DMS114 treated with DMSO at 0.1 percent for 48 hours (cell line): Measurements from ENCODE around the gene NUP98.
"Not testable (repeated sequence)": the region's sequence is repeated elsewhere in the genome, so short reads cannot be mapped to it uniquely, and the experiment has no call there.

ENCODE experiments used
- DNase-seq: peaks from one replicate; lab custom pipeline; 2025; ENCODE audit not compliant: unreplicated experiment; lab: John Stamatoyannopoulos, UW

NUP98 gene

DNA sequence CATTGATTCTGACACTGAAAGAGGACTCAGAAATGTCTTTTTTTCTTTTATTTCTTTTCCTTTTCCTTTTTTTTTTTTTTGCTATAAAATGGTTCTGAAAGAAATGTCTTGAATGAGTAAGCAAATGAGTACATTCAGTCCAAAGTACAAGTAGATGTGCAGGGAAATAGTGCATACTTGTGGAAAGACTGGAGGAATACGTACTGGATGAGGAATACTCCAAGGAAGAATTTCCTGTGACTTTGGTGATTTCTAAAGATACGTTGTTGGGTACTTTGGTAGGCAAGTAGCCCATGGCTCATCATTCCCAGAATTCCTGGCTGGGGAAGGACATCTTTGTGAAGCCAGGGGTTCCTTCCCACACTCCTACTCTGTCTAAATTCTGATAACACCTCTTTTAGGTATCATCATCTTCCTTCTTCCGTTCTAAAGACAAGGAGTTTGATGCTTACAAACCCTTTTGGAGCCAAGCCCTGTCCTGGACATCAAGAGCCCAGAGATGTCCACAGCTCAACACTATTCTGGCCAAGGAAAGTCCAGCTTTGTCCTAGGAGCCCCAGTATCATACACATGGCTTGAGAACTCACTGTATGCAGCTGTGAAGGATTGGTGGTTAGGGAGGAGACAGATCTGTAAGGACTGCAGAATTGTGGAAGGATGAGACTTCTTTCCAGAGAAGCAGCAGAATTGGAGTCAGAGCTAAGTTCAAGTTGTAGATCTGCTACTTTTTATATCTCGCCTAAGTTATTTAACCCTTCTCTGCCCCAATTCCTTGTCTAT is 4.8 kb upstream of the NUP98 start:
- DNase-seq = no peak

- no peak for DNase-seq
Measured at GRCh38 chr11:3799873-3800272, 2.5 kb upstream of the NUP98 start.

GRCh38 chr11:3799143-3799542 is 1.8 kb upstream of the NUP98 start:
- no peak for DNase-seq

DNA sequence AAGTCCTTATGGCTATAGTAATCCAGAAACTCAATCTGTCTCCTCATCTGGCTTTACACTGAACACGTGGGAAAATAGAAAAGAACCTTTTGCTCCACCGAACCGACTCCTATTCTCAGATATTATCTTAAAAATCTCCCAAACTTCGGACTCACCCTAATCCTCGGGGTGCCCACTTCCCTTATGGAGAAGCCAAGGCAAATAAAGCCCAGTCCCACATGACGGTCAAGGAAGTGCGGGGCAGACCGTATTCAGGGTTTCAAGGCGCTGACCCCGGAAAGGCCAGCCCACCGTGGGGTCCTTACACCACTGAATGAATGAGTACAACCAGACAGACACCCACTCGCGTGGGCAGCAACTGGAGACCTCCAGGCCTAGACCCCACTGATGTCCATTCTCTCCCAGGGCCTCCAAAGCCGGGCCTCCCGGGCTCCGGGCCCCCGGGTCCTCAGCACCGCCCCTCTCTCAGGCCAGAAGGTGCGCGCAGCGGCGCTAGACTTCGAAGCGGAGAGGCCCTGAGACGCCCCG is 489 bp downstream of the NUP98 start:
- no peak for DNase-seq

DNA sequence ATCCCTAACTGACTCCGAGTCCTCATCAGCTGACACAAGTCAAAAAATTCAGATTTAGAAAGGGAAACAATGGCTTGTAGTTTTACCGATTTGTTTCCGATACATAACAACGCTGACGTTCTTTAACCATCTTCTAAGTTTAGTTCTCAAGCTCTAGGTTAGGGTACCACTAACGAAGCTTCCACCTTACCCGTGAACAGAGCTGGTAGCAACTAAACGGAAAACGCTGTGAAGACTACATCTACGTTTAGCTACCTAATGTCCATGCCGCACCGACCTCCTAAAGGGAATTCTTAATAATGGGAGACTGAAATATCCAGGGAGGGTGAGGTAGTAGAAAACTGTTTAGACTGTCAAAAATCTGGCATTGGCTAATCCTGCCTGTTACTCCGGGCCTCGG is 1.0 kb downstream of the NUP98 start:
- no peak for DNase-seq

GRCh38 chr11:3796002-3796311 is 1.4 kb downstream of the NUP98 start:
- DNase-seq = no peak

GRCh38 chr11:3795131-3796001 is 2.0 kb downstream of the NUP98 start:
- DNase-seq = no peak

DNA sequence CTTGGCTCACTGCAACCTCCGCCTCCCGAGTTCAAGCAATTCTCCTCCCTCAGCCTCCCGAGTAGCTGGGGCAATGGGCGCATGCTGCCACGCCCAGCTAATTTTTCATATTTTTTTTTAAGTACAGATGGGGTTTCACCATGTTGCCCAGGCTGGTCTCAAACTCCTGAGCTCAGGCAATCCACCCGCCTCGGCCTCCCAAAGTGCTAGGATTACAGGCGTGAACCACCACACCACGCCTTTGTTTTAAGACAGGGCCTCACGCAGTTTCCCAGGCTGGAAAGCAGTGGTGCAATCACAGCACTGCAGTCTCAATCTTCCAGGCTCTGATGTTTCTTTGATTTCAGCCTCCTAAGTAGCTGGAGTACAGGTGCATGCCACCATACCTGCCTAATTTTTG is 3.0 kb downstream of the NUP98 start:
- not testable (repeated sequence) for DNase-seq

- no peak for DNase-seq
Measured at GRCh38 chr11:3786781-3787428, 10.4 kb downstream of the NUP98 start.

- DNase-seq = no peak
Measured at GRCh38 chr11:3783611-3784010, 13.7 kb downstream of the NUP98 start.

GRCh38 chr11:3782963-3783362 is 14.4 kb downstream of the NUP98 start:
- DNase-seq = no peak

DNA sequence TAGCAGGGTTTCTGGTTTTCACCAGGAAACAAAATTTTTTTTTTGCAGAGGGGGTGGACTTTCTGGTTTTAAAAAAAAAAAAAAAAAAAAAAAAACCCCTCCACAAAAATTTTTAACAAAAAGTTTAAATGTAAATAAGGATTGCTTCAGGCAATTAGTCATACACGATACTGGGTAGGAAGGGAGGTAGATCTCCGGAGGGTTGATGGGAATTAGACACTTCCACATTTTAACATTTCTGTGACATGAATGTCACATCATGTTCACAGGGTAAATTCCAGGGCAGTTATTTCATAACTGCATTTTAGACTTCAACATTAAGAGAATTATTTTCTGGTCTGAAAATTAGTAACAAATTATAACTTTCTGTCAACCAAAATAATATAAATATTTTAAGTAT is 15.9 kb downstream of the NUP98 start:
- DNase-seq = no peak

- no peak for DNase-seq
Measured at GRCh38 chr11:3775736-3776406, 21.5 kb downstream of the NUP98 start.

- DNase-seq = no peak
Measured at GRCh38 chr11:3773180-3773579, 24.2 kb downstream of the NUP98 start.

- no peak for DNase-seq
Measured at GRCh38 chr11:3767536-3767935, 29.8 kb downstream of the NUP98 start.

GRCh38 chr11:3766836-3767235 is 30.5 kb downstream of the NUP98 start:
- not testable (repeated sequence) for DNase-seq

DNA sequence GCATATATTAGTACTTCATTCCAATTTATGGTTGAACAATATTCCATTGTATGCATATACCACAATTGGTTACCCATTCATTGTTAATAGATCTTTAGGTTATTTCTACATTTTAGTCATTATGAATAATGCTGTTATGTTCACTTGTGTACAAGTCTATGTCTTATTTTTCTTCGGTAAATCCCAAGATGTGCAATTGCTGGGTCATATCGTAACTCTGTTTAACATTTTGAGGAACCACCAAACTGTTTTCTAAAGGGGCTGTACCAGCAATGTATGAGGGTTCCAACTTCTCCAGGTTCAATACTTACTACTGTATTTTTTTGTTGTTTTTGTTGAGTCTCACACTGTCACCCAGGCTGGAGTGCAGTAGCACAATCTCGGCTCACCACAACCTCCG is 33.1 kb downstream of the NUP98 start:
- no peak for DNase-seq

DNA sequence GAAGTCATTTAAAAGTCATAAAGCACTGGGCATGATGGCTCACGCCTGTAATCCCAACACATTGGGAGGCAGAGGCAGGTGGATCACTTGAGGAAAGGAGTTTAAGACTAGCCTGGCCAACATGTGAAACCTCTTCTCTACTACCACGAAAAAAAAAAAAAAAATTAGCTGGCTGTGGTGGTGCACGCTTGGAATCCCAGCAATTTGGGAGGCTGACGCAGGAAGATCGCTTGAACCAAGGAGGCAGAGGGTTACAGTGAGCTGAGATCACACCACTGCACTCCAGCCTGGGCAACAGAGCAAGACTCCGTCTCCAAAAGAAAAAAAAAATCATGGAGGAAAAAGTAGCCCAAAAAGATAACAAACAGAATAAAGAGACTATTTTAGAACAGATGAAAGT is 42.2 kb downstream of the NUP98 start:
- DNase-seq = no peak

- no peak for DNase-seq
Measured at GRCh38 chr11:3753110-3753509, 44.2 kb downstream of the NUP98 start.

GRCh38 chr11:3747704-3748103 is 49.6 kb downstream of the NUP98 start:
- no peak for DNase-seq

GRCh38 chr11:3745161-3745560 is 52.2 kb downstream of the NUP98 start:
- DNase-seq = no peak
